WI38 (cell line): ENCODE results near the gene MINAR1.

ENCODE experiments used
- H3K4me3 ChIP-seq: 2 replicates; pipeline ENCODE4 v1.5.1; 2011; ENCODE audit warnings: low read depth, mild to moderate bottlenecking, control low read depth, low read length
- TF ChIP-seq, protein P1 (sequence below): IDR thresholded peaks from 2 replicates; pipeline ENCODE4 v1.5.1; 2012; ENCODE audit warnings: low read depth, mild to moderate bottlenecking, control low read depth, low read length

The MINAR1 gene, protein sequence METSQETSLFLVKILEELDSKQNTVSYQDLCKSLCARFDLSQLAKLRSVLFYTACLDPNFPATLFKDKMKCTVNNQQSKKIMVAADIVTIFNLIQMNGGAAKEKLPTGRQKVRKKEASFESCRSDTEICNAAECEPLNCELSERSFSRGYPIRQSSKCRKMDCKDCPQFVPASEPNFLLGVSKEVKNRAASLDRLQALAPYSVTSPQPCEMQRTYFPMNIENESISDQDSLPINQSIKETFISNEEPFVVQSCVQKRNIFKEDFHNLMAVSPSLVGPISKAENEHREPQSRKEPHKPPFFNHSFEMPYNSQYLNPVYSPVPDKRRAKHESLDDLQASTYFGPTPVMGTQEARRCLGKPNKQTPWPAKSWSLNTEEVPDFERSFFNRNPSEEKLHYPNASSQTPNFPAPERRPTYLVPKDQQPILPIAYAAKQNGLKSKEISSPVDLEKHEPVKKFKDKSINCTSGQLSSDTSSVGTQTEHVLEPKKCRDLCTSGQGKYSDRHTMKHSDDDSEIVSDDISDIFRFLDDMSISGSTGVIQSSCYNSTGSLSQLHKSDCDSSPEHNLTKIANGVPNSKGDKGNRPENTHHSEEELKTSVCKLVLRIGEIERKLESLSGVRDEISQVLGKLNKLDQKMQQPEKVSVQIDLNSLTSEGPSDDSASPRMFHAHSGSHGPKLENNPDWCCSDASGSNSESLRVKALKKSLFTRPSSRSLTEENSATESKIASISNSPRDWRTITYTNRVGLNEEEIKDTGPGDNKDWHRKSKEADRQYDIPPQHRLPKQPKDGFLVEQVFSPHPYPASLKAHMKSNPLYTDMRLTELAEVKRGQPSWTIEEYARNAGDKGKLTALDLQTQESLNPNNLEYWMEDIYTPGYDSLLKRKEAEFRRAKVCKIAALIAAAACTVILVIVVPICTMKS

DNA sequence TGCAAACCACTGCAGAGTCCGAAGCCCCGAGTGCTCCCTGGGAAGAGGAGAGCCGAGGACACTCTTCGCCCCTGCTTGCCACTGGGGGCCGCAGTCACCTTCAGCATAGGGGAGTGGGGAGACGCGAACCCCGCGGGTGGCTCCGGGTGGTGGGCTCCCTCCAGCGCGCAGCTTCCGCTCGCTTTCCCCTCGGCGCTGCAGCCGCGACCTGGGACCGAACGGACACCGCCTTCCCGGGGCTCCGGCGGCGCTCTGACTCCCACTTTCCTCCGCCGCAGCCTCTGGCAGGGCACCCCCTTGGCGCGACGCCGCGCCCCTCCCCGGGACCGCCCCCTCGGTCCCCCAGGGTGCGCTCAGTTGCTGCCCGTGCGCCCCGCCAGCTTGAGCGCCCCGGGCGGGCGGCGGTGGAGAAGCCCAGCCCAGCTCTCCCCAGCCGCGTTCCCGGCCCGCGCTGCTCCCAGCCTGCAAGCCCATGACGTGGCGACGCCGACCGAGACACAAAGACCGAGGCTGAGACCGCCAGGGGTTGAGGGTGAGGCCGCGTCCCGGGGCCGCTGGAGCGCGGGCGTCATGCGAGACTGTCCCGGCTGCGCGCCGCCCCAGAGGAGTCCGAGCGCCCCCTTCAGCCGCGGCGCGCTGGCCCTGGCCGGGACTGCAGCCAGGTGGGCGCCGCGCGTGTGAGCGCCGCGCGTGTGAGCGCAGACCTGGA is at the start of gene MINAR1:
Gene MINAR1 (plus strand): TSS at position 701 of the 709 bp plus-strand sequence. CDS start 23,812 bp downstream, outside the sequence.
- H3K4me3 ChIP-seq, result peak within 1 kb of the TSS; percentile 62
- TF ChIP-seq, protein P1, sequence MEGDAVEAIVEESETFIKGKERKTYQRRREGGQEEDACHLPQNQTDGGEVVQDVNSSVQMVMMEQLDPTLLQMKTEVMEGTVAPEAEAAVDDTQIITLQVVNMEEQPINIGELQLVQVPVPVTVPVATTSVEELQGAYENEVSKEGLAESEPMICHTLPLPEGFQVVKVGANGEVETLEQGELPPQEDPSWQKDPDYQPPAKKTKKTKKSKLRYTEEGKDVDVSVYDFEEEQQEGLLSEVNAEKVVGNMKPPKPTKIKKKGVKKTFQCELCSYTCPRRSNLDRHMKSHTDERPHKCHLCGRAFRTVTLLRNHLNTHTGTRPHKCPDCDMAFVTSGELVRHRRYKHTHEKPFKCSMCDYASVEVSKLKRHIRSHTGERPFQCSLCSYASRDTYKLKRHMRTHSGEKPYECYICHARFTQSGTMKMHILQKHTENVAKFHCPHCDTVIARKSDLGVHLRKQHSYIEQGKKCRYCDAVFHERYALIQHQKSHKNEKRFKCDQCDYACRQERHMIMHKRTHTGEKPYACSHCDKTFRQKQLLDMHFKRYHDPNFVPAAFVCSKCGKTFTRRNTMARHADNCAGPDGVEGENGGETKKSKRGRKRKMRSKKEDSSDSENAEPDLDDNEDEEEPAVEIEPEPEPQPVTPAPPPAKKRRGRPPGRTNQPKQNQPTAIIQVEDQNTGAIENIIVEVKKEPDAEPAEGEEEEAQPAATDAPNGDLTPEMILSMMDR, result peak; percentile 18; the same call in 1 of the 2 replicates

DNA sequence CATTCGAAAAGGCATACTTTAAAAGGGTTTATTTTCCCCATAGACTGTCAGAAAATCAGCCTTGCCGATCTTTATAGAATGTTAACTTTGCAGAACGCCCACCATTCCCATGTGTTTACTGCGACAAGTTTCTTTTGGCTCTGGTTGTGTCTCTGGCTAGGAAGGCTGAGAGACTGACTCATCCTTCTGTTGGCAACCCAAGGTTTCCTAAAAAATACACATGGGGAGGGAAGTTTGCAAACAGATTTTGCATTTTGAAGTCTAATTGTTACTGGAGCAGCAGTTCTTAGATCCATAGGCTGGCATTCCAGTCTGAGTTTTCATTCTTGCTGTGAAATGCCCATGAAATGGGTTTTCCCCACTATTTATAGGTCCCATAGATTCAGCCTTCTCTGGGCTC is 37.9 kb upstream of the MINAR1 start:
- TF ChIP-seq, protein P1, result no peak
- H3K4me3 ChIP-seq, result no peak overlapping the region

DNA sequence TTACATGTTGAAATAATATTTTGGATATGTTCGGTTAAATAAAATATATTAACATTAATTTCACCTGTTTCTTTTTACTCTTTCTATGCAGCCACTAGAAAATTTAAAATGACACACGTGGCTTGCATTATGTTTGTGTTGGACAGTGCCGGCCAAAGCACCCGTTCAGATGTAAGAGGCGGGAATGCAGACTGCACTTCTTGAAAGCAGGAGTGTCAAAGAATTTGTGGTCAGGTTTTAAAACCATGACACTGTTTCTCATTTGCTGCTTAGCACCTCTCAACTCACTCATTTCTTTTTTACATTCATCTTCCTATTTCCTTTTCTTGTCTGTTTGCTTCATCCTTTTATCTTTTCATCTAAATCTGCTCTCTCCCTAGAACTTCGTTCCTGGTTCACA is 35.3 kb upstream of the MINAR1 start:
- H3K4me3 ChIP-seq, result no peak overlapping the region
- TF ChIP-seq, protein P1, result no peak

DNA sequence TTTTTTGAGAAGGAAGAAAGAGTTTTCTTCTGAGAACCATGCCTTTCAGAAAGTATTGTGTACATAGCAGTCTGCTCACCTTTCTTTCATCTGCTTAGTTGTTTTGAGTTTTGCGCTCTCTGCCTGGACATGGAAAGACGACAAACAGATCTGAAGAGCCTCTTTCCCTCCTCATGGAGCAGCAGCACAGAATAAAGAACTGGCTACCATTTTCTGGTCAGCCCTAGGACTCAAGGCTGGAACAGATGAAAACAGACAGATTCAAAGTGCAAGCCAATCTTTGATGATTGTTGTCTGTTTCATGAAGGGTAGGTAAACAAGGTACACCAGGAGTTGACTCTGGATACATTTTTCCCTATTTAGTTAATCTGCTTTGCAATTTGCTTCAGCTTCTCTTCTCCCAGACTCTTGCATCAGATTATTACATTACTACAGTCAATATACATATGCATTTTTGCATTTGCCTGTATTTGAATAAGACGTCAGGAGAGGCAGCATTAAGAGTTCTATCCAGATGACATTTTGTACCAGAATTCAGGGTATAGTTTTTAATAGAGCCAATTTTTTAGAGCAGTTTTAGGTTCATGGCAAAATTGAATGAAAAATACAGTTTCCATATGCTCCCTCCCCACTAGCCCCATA is 34.7 kb upstream of the MINAR1 start:
- TF ChIP-seq, protein P1, result no peak
- no peak overlapping the region for H3K4me3 ChIP-seq

DNA sequence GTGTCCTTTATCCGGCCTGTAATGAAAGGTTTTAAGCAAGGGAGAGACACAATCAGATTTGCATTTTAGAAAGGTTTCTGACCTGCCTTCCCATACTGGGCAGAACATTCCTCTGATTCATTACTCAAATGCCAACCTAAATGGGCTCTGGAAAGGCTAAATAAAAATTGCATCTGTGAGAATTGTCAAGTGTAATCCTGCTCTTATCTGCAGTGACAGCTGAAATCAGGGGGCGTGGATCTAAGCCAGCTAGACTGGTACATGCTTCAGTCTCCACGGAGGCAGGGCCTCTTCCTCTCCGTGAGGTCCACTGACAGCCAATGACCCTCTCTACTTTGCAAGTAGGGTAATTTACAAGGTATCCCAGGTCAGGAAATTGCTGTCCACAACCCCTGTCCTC is 32.5 kb upstream of the MINAR1 start:
- H3K4me3 ChIP-seq, result no peak overlapping the region

DNA sequence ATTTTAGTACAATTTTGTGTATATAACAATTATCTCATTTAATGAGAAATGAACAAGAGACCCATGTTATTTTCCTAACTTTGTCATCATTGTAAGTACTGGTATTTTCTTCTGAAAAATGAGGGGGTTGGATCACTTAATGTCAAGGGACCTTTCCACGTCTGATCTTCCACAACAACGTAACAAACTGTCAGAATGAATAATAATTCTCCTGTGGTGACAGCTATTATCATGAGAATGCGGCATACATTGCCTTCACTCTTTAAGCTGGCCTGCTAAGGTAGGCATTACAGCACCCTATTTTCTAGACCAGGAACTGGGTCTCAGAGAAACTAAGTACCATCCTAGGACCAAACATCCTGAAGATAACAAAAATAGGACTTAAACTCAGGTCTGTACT is 31.5 kb upstream of the MINAR1 start:
- TF ChIP-seq, protein P1, result no peak

More for the DNA sequence above, 32.5 kb upstream of the MINAR1 start:
- TF ChIP-seq, protein P1, result no peak

More for the DNA sequence above, 31.5 kb upstream of the MINAR1 start:
- no peak overlapping the region for H3K4me3 ChIP-seq
